Measurements from ENCODE around the gene SPG7. TPM values are rescaled to one million over a fixed set of nuclear protein-coding genes. Genes with fewer than 3 reads are reported as not detected.

Gene SPG7
- total and polyA plus RNA-seq, 8 donors, result 25.7 to 212 (median 51.1) TPM

DNA sequence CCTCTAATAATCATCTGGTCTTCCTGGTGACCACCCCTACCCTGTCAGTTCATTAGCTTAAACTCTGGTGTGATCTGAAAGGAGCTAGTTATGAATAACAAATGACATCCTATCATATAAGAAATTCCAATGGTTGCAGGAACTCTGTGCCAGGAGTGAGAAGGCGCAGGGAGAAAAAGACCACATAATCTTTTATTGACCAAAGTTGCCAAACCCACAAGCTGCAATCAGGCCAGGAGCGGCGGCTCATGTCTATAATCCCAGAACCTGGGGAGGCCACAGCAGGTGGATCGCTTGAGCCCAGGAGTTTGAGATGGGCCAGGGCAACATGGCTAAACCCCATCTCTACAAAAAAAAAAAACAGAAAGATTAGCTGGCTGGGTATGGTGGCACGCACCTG is 41.3 kb upstream of the SPG7 start:
- FAIRE-seq (no peak), DNase-seq (no peak), ATAC-seq (peak in 1 of 4 donors; percentile 10)
- 78 to 83% methylated on average over 5 of the region's 5 CpGs for WGBS, 2 donors
- H3K4me3 ChIP-seq, result no peak overlapping the region
- no peak overlapping the region for H3K27ac ChIP-seq
- no peaks in the 10 kb centered on the region for H3K9me3 ChIP-seq
- H3K4me1 ChIP-seq, result peaks cover 0 to 6% (median 0%) of the 10 kb centered on the region in 3 donors
- intact Hi-C loops (cut with DNase I), result loop anchor here in 1 of 3 donors (10.0 kb wide), 1 partner anchor 62 kb away; no protein-coding TSS in a partner anchor
- no peak for TF ChIP-seq CTCF (IDR thresholded peaks at IDR 0.05)
- no peaks in the 10 kb centered on the region for H3K27me3 ChIP-seq
- no peaks in the 10 kb centered on the region for H3K36me3 ChIP-seq

- H3K36me3 ChIP-seq, result no peaks in the 10 kb centered on the region
- no peaks in the 10 kb centered on the region for H3K27me3 ChIP-seq
- no peak for TF ChIP-seq CTCF (IDR thresholded peaks at IDR 0.05)
- no peak for ATAC-seq
- peaks cover 0 to 10% (median 0%) of the 10 kb centered on the region in 3 donors for H3K4me1 ChIP-seq
- intact Hi-C loops (cut with DNase I), result loop anchor here in 1 of 3 donors (10.0 kb wide), 1 partner anchor 63 kb away; no protein-coding TSS in a partner anchor
- H3K9me3 ChIP-seq, result no peaks in the 10 kb centered on the region
- no peak for FAIRE-seq
- no peak overlapping the region for H3K27ac ChIP-seq
- 92 to 95% methylated on average over 7 of the region's 7 CpGs for WGBS, 2 donors
- H3K4me3 ChIP-seq, result no peak overlapping the region
- DNase-seq, result no peak
Observed at GRCh38 chr16:89467382-89467781, 40.8 kb upstream of the SPG7 start.

DNA sequence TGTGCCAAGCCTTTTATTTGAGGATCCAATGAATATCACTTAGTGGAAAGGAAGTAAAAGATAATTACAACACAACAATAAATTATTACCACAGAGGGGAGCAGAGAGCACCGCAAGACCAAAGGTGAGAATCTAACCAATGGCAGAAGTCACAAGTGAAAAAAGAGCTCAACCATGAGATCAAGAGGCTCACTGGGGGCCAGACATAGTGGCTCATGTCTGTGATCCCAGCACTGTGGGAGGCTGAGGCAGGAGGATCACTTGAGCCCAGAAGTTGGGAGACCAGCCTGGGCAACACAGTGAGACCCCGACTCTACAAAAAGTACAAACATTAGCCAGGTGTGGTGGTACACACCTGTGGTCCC is 35.5 kb upstream of the SPG7 start:
- intact Hi-C loops (cut with DNase I), result no loop called here
- ATAC-seq (no peak), DNase-seq (peak in 1 of 6 donors; percentile 5), FAIRE-seq (no peak)
- H3K36me3 ChIP-seq, result no peaks in the 10 kb centered on the region
- TF ChIP-seq CTCF (IDR thresholded peaks at IDR 0.05), result no peak
- peaks cover 0 to 46% (median 3%) of the 10 kb centered on the region in 3 donors for H3K4me1 ChIP-seq
- no peak overlapping the region for H3K27ac ChIP-seq
- H3K9me3 ChIP-seq, result no peaks in the 10 kb centered on the region
- 63 to 64% methylated on average over 2 of the region's 2 CpGs for WGBS, 2 donors
- H3K4me3 ChIP-seq, result no peak overlapping the region
- H3K27me3 ChIP-seq, result no peaks in the 10 kb centered on the region

DNA sequence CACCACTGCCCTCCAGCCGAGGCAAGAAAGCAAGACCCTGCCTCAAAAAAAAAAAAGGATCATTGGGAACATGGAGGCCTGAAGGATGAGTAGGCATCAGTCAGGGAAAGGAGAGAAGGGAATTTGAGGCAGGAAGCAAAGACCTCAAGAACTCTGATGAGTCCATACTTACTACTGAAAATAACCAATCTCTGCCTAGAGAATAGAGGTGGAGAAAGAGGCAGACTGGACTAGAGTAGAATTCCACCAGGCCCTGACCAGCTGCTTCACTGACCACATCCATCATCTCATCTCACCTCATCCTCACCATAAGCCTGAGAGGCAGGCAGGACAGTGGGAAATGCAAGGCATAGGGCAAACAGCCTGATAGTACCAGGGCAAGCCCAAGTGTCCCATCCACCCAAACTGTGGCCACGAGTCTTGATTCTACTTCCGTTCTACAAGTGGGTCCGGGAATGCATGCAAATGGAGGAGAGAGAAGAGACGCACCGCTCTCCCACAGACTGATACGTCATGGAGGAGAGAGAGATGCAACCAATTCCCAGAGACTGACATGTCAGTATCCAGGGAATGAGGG is 35.0 kb upstream of the SPG7 start:
- intact Hi-C loops (cut with DNase I), result no loop called here
- peaks cover 0 to 46% (median 3%) of the 10 kb centered on the region in 3 donors for H3K4me1 ChIP-seq
- H3K4me3 ChIP-seq, result no peak overlapping the region
- H3K36me3 ChIP-seq, result no peaks in the 10 kb centered on the region
- DNase-seq, result no peak
- ATAC-seq, result no peak
- no peak for FAIRE-seq
- no peak overlapping the region for H3K27ac ChIP-seq
- H3K27me3 ChIP-seq, result no peaks in the 10 kb centered on the region
- WGBS, 2 donors, result 74 to 88% methylated on average over 4 to 7 of the region's 7 CpGs
- H3K9me3 ChIP-seq, result no peaks in the 10 kb centered on the region
- no peak for TF ChIP-seq CTCF (IDR thresholded peaks at IDR 0.05)

DNA sequence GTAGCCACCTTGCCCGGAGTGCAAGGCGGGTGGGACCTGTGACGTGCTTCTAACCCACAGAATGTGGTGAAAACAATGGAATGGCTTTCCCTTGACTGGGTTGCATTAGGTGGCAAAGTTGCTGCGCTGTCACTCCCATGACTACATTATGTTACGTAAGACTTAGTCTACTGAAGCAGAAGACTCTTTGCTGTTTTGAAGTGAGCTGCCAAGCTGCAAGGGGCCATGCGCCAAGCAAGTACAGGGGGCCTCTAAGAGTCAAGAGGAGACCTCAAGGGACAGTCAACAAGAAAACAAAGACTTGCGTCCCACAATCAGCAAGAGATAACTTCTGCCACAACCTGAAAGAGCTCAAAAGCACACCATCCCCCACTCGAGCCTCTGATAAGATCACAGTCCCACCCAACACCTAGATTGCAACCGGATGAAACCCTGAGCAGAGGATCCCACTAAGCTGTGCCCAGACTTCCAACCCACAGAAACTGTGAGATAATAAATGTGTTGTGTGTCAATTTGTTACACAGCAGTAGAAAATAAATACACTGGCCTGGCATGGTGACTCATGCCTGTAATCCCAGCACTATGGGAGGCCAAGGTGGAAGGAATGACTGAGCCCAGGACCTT is 34.3 kb upstream of the SPG7 start:
- DNase-seq (peak in 1 of 6 donors; percentile 4), ATAC-seq (peak in 2 of 4 donors; percentile 26 to 29), FAIRE-seq (no peak)
- Histone ChIP-seq H3K4me1 (peaks cover 3 to 53% (median 4%) of the 10 kb centered on the region in 3 donors), H3K9me3 (no peaks in the 10 kb centered on the region), H3K36me3 (no peaks in the 10 kb centered on the region), H3K27me3 (no peaks in the 10 kb centered on the region), H3K4me3 (no peak overlapping the region), H3K27ac (no peak overlapping the region)
- TF ChIP-seq CTCF (IDR thresholded peaks at IDR 0.05), result no peak
- WGBS, 2 donors, result 77 to 80% methylated on average over 9 of the region's 9 CpGs
- intact Hi-C loops (cut with DNase I), result no loop called here

All from pancreas (tissue), 10 donors.